ENCODE data around the gene TRPC4AP.
"Not testable (repeated sequence)": the region's sequence is repeated elsewhere in the genome, so short reads cannot be mapped to it uniquely, and the experiment has no call there.

The TRPC4AP gene

DNA sequence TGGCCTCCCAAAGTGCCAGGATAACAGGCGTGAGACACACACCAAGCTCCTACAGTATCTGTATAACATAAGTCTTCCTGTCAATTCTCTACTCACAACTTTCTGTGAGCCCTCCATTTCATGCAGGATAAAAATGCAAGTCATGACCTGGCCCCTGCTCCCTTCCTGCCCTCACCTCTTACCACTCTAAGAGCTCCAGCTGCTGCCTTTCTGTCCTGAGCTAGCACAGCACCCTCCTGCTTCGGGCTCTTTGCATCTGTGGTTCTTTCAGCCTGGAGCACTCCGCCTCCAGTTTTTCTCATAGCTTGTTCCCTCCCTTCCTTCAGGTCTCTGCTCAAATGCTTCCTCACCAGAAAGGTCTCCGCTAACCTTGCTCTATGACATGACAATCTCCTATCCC, 23.7 kb upstream of the TRPC4AP start:
- Mint-ChIP-seq H3K9me3 (no peaks in the 10 kb centered on the region), H3K27ac (peak overlapping the region; percentile 69), H3K36me3 (peaks cover 36% of the 10 kb centered on the region), H3K27me3 (no peaks in the 10 kb centered on the region), H3K4me3 (no peak overlapping the region), H3K4me1 (peaks cover 2% of the 10 kb centered on the region)
- ATAC-seq (ENCODE audit: low read depth): no peak
- DNase-seq (ENCODE audit: low spot score in 2 of 2): no peak

DNA sequence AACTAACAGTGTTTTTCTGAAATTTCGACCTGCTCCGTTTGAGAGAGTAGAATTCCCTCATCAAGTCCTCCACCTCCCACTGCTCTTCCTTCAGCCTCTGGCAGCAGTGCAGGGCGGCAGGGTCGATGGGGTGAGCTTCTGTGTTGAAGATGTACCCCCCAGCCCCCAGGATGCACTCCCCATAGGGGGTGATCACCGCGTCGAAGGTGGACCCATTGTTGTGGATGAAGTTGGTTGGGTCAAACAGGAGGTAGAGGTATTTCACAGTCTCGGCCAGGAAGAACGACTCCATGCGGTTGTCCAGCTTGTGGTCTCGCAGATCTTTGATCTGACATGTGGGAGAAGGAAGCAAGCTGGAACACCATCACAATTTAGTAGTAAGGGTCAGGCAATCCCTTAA, 23.0 kb upstream of the TRPC4AP start:
- Mint-ChIP-seq H3K27me3 (no peaks in the 10 kb centered on the region), H3K4me1 (peaks cover 2% of the 10 kb centered on the region), H3K27ac (peak overlapping the region; percentile 69), H3K4me3 (no peak overlapping the region), H3K36me3 (peaks cover 36% of the 10 kb centered on the region), H3K9me3 (no peaks in the 10 kb centered on the region)
- DNase-seq (ENCODE audit: low spot score in 2 of 2) (no peak), ATAC-seq (ENCODE audit: low read depth) (no peak)

DNA sequence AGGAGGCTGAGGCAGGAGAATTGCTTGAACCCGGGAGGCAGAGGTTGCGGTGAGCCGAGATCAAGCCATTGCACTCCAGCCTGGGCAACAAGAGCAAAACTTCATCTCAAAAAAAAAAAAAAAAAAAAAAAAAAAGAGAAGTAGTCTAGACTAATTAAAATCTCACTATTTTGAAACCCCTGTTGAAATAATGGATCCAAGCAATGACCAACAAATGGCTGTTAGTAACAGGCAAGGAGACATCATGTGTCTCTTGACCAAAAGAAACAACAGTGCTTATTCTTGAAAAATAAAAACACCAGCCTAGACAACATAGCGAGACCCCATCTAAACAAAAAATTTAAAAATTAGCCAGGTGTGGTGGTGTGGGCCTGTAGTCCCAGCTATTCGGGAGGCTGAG, 19.7 kb upstream of the TRPC4AP start:
- not testable (repeated sequence) for H3K27me3 Mint-ChIP-seq; ATAC-seq (ENCODE audit: low read depth)
- H3K36me3 Mint-ChIP-seq: peaks cover 25% of the 10 kb centered on the region

DNA sequence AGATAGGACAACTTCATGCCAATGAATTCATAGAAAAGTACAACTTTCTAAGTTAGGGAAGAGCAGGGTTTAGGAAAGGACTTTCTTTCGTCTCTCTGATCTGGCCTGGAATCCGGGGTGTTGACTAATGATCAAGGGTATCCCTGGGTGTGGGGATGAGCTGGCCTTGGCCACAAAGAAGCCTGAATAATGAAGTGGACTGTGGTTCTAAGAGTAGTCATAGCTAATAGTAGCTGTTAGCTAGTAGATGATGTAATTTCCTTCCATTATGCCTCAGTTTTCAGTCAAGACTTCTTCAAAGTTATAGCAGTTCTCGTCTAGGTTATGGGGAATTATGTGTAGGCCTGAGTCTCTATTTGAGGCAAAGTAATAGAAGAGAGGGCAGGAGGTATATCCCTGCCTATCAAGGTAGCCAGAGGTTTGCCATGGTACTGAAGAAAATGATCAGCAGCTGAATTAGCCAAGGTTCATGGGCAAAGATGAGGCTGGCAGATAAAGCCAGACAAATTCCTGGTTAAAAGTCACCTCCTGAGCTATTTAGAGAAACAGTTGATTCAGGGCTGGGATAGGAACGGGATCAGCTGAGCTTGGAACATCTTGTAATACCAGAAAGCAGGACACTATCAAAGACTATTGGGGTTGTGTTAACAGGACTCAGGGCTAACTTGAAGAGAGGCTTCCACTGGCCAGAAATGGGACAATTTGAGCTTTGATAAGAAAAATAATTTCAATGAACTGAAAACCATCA, 18.7 kb upstream of the TRPC4AP start:
- DNase-seq (ENCODE audit: low spot score in 2 of 2) (no peak), ATAC-seq (ENCODE audit: low read depth) (no peak)
- Mint-ChIP-seq H3K9me3 (no peaks in the 10 kb centered on the region), H3K4me1 (no peaks in the 10 kb centered on the region), H3K27me3 (no peaks in the 10 kb centered on the region), H3K36me3 (peaks cover 24% of the 10 kb centered on the region), H3K4me3 (no peak overlapping the region), H3K27ac (peak overlapping the region; percentile 25)

More for the DNA sequence above, 19.7 kb upstream of the TRPC4AP start:
- not testable (repeated sequence) for H3K9me3 Mint-ChIP-seq; H3K27ac Mint-ChIP-seq; H3K4me3 Mint-ChIP-seq; DNase-seq (ENCODE audit: low spot score in 2 of 2); H3K4me1 Mint-ChIP-seq

DNA sequence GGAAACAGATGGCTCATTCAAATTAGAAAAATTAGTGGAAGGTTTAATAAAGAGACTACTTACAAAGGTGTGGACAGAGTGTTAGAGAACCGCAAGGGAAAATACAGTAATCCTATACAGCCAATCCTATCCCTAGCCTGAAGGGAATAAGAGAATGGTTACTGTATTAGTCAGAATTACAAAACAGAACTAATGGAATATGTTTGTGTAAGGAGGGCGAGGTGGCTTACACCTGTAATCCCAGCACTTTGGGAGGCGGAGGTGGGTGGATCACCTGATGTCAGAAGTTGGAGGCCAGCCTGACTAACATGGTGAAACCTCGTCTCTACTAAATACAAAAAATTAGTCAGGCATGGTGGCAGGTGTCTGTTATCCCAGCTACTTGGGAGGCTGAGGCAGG, 16.3 kb upstream of the TRPC4AP start:
- ATAC-seq (ENCODE audit: low read depth) (no peak), DNase-seq (ENCODE audit: low spot score in 2 of 2) (no peak)
- Mint-ChIP-seq H3K9me3 (no peaks in the 10 kb centered on the region), H3K36me3 (peaks cover 9% of the 10 kb centered on the region), H3K4me1 (no peaks in the 10 kb centered on the region), H3K4me3 (no peak overlapping the region), H3K27ac (no peak overlapping the region), H3K27me3 (no peaks in the 10 kb centered on the region)

DNA sequence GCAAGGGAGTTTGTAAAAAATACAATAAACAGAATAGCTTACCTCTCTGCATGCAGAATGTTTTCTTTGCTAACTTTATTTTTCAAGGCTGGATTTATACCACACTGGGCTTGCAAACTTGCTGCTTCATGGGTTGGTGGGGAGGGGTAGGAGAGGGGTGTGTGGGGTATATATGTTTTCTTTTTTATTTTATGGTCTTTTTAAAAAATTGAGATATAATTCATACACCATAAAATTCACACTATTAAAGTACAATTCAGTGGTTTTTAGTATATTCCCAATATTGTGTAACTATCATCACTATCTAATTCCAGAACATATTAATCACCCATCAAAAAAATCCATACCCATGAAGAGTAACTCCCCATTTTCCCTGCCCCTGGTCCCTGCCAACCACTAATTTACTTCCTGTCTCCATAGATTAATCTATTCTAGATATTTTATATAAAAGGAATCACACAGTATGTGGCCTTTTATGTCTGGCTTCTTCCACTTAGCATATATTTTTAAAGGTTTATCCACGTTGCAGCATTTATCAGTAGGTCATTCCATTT, 14.3 kb upstream of the TRPC4AP start:
- Mint-ChIP-seq H3K4me3 (no peak overlapping the region), H3K27ac (no peak overlapping the region), H3K9me3 (no peaks in the 10 kb centered on the region), H3K36me3 (peaks cover 9% of the 10 kb centered on the region), H3K27me3 (no peaks in the 10 kb centered on the region), H3K4me1 (no peaks in the 10 kb centered on the region)
- DNase-seq (ENCODE audit: low spot score in 2 of 2) (no peak), ATAC-seq (ENCODE audit: low read depth) (no peak)

DNA sequence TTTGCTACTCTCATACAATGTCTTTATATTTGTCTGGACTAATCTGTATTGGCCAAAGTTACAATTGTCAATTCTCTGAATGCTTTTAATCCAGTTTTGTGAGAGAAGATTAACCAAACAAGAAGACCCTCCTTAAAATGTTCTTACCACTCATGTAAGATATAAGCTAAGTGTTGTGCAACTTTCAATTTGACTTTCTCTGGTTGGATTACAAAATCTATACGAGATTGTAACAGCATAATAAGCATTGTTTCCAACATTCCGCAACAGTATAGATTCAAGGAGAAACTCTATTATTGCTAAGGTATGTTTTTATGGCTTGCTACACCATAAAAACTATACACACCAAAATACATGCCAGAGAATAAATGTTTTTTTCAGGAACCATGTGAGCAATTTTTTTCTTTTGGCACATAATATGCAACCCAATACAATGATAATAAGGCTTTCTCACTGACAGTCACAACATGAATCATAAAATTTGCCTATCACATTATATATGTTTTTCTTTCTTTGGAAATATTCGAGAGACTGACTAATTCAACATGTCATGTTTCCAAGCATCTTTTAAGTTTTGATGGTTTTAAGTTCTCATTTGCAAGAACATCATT, 12.2 kb upstream of the TRPC4AP start:
- DNase-seq (ENCODE audit: low spot score in 2 of 2): no peak
- Mint-ChIP-seq H3K4me1 (peaks cover 5% of the 10 kb centered on the region), H3K9me3 (no peaks in the 10 kb centered on the region), H3K27ac (no peak overlapping the region), H3K27me3 (peaks cover 4% of the 10 kb centered on the region), H3K36me3 (peaks cover 2% of the 10 kb centered on the region), H3K4me3 (no peak overlapping the region)
- ATAC-seq (ENCODE audit: low read depth): no peak

DNA sequence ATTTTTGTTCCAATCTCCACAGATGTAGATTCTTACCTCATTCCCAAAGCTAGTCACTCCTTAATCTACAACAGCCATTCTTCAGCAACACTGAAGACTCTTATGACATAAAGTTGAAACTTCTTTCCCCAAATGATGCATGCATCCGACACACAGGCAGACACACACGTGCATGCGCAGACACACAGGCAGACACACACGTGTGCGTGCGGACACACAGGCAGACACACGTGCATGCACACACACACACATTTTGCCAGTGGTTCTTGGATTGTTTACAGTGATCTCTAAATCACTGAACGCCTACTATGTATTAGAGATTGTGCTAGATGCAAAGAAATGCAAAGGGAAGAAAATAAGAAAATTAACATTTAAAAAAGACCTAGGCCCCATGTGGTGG, 9.0 kb upstream of the TRPC4AP start:
- Mint-ChIP-seq H3K4me3 (no peak overlapping the region), H3K36me3 (peaks cover 2% of the 10 kb centered on the region), H3K9me3 (no peaks in the 10 kb centered on the region), H3K27ac (no peak overlapping the region), H3K4me1 (peaks cover 5% of the 10 kb centered on the region), H3K27me3 (peaks cover 4% of the 10 kb centered on the region)
- no peak for DNase-seq (ENCODE audit: low spot score in 2 of 2)
- no peak for ATAC-seq (ENCODE audit: low read depth)

DNA sequence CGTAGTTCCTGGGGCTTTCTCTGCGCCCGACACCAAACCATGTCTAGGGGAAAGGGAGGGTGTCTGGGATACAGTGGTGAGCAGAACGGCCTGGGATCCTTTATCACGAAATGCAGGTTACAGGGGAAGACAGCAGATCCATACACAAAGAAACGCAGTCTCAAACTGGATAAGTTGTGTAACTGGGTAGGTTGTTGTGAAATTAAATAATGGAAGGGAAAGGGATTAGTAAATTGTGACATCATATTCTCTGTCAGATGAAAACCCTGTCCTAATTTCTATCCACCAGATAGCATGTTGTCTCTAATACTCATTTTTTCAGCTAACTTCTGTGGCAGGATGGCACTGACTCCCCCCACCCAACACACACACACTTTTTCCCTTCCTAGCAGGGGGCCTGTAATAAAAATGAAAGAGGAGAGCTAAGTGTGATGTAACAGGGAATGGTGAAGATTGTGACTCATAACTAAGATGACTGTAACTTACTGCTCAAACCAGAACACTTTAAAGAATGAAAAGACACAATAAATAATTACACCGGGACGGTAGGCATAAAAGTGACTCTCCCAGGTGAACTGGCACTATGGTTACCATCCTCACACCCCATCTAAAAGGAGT, 769 bp upstream of the TRPC4AP start:
- Mint-ChIP-seq H3K27me3 (no peaks in the 10 kb centered on the region), H3K4me3 (peak overlapping the region; percentile 97), H3K36me3 (peaks cover 2% of the 10 kb centered on the region), H3K4me1 (peaks cover 22% of the 10 kb centered on the region), H3K27ac (peak overlapping the region; percentile 84), H3K9me3 (no peaks in the 10 kb centered on the region)
- no peak for ATAC-seq (ENCODE audit: low read depth)
- DNase-seq (ENCODE audit: low spot score in 2 of 2): no peak

DNA sequence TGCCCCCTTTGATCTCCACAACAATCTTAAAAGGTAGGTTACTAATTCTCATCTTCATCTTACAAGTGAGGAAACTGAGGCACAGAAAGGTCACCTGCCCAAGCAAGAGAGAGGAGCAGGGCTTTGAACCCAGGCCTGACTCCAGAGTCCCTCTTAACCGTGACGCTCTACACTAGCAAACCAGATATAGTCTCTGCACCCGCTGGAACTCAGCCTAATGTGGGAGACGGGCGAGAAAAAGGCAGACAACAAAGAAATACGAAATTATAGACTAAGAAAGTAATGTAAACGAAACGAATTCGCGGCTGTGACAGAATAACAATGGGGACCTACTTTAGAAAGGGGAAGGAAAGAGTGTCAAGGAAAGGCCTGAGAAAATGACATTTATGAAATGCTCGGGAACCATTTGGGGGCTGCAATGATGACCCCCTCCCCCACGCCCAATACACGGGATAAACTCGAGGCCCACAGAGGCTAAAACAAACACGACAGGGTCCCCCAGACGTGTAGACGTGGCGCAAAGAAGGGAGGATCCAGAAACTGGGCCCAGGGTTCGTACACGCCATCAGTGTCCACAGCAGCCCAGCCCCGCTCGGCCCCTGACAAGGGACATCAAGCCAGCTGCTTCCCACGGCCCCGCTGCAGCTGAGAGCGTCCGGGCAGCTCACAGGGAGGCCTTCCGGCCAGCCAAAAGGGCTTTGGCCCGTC, 637 bp downstream of the TRPC4AP start:
- Mint-ChIP-seq H3K36me3 (peaks cover 2% of the 10 kb centered on the region), H3K4me1 (peaks cover 29% of the 10 kb centered on the region), H3K27ac (peak overlapping the region; percentile 84), H3K4me3 (peak overlapping the region; percentile 97), H3K9me3 (no peaks in the 10 kb centered on the region), H3K27me3 (no peaks in the 10 kb centered on the region)
- DNase-seq (ENCODE audit: low spot score in 2 of 2): no peak
- peak; percentile 7 for ATAC-seq (ENCODE audit: low read depth)

DNA sequence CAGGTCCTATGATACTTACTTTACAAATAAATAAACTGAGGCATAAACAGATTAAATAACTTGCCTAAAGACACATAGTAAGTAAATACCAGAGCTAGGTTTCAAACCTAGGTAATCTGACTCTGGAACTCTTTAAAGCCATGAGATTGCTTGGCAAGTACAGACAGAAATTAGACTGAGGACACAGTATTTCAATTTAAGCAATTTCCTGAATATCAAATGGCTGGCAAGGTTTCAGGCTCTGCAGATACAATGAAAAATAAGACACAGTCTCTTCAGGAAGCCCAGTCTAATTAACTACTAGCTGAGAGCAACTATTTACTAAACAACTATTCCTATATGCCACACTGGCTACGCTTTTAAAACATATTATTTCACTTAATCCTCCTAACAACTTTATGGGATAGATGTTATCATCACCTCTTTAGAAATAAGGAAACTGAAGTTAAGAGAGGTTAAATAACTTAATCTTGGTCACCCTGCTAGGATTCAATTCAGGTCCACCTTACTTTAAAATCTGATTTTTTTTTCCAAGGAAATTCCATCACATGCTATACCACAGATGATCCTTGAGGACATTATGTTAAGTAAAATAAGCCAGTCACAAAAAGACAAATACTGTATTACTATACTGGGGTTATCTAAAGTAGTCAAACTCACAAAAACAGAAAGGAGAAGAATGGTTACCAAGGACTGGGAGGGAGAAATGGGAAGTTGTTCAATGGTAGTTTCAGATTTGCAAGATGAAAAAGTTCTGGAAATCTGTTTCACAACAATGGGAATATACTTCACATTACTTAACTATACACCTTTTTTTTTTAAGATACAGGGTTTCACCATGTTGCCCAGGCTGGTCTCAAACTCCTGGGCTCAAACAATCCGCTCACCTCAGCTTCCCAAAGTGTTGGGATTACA, 4.1 kb downstream of the TRPC4AP start:
- Mint-ChIP-seq H3K27me3 (no peaks in the 10 kb centered on the region), H3K27ac (peak overlapping the region; percentile 28), H3K36me3 (peaks cover 2% of the 10 kb centered on the region), H3K4me1 (peaks cover 37% of the 10 kb centered on the region), H3K9me3 (no peaks in the 10 kb centered on the region), H3K4me3 (no peak overlapping the region)
- ATAC-seq (ENCODE audit: low read depth) (no peak), DNase-seq (ENCODE audit: low spot score in 2 of 2) (no peak)

DNA sequence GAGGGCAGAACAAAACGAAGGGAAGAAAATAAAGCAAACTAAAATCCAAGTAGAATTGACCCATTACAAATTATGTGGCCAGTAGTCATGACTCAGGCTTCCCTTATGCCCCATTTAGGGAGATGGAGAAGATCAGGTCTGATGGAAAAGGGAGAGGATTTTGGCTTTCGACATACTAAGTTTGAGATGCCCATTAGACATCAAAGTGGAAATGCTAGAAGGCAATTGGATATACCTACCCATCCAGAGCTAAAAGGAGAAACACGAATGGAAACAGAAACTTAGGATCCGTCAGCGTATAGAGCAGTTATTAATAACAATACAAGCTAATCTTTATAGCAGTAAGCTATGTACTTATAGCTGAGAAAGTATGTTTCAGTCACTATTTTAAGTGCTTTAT, 4.8 kb downstream of the TRPC4AP start:
- no peak overlapping the region for H3K27ac Mint-ChIP-seq
- peaks cover 2% of the 10 kb centered on the region for H3K36me3 Mint-ChIP-seq
- ATAC-seq (ENCODE audit: low read depth): no peak
- no peak for DNase-seq (ENCODE audit: low spot score in 2 of 2)
- H3K9me3 Mint-ChIP-seq: no peaks in the 10 kb centered on the region
- no peak overlapping the region for H3K4me3 Mint-ChIP-seq
- H3K4me1 Mint-ChIP-seq: peaks cover 34% of the 10 kb centered on the region
- no peaks in the 10 kb centered on the region for H3K27me3 Mint-ChIP-seq

DNA sequence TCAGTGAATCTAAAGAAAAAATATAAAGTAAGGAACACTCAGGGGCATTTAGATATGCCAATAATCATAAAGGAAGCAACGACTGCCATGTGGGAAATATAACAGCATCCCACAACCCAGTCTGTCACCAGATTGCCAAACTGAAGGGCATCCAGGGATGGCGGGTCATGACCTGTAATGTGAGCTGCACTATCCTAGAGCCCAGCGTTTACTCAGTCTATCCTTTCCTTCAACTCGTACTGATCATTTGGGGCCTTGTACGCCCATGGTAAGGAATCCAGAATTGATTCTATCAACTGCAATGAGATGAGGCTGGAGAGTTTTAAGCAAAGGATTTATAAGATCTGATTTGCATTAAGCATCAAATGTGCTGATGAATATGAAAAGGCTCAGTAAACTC, 5.3 kb downstream of the TRPC4AP start:
- no peaks in the 10 kb centered on the region for H3K9me3 Mint-ChIP-seq
- no peak for ATAC-seq (ENCODE audit: low read depth)
- no peaks in the 10 kb centered on the region for H3K27me3 Mint-ChIP-seq
- no peak overlapping the region for H3K27ac Mint-ChIP-seq
- peaks cover 2% of the 10 kb centered on the region for H3K36me3 Mint-ChIP-seq
- H3K4me3 Mint-ChIP-seq: no peak overlapping the region
- peaks cover 35% of the 10 kb centered on the region for H3K4me1 Mint-ChIP-seq
- no peak for DNase-seq (ENCODE audit: low spot score in 2 of 2)
